Measurements from ENCODE around the gene STAC. TPM values are rescaled to one million over a fixed set of nuclear protein-coding genes. Genes with fewer than 3 reads are reported as not detected.
"Not testable (repeated sequence)": the region's sequence is repeated elsewhere in the genome, so short reads cannot be mapped to it uniquely, and the experiment has no call there.

STAC gene
- total and polyA plus RNA-seq, 2 donors from 2014 or later = 3.2 to 6.2 TPM

- FAIRE-seq = no peak
- Histone ChIP-seq H3K4me3 (ENCODE audit: low read length in 3 of 3) (no peak overlapping the region), H3K9ac (ENCODE audit: low read length in 3 of 3) (no peak overlapping the region), H3K27ac (ENCODE audit: low read depth in 2 of 2, low read length in 2 of 2) (no peak overlapping the region), H3K36me3 (ENCODE audit: control insufficient read depth in 2 of 3, insufficient read depth in 3 of 3, low read length in 3 of 3) (no peaks in the 10 kb centered on the region), H3K4me1 (ENCODE audit: control insufficient read depth in 2 of 3, insufficient read depth in 2 of 3, low read depth in 1 of 3, low read length in 3 of 3) (peaks cover 0 to 11% (median 0%) of the 10 kb centered on the region in 3 donors), H3K9me3 (ENCODE audit: control insufficient read depth in 2 of 3, insufficient read depth in 1 of 3, low read length in 3 of 3) (no peaks in the 10 kb centered on the region), H3K27me3 (ENCODE audit: control insufficient read depth, insufficient read depth, low read length) (no peaks in the 10 kb centered on the region)
- TF ChIP-seq CTCF (IDR thresholded peaks at IDR 0.05; ENCODE audit: borderline replicate concordance, extremely low read depth, insufficient read depth) = no peak
- DNase-seq = no peak
- intact Hi-C loops (cut with DNase I) = no loop called here
These were observed 77.4 kb downstream of the STAC start for GRCh38 chr3:36457667-36458066.

- no peak for DNase-seq
- TF ChIP-seq CTCF (IDR thresholded peaks at IDR 0.05; ENCODE audit: borderline replicate concordance, extremely low read depth, insufficient read depth) = no peak
- H3K9me3 ChIP-seq (ENCODE audit: control insufficient read depth in 2 of 3, insufficient read depth in 1 of 3, low read length in 3 of 3) = no peaks in the 10 kb centered on the region
- no peak overlapping the region for H3K4me3 ChIP-seq (ENCODE audit: low read length in 3 of 3)
- H3K36me3 ChIP-seq (ENCODE audit: control insufficient read depth in 2 of 3, insufficient read depth in 3 of 3, low read length in 3 of 3) = no peaks in the 10 kb centered on the region
- H3K9ac ChIP-seq (ENCODE audit: low read length in 3 of 3) = no peak overlapping the region
- H3K27ac ChIP-seq (ENCODE audit: low read depth in 2 of 2, low read length in 2 of 2) = no peak overlapping the region
- H3K27me3 ChIP-seq (ENCODE audit: control insufficient read depth, insufficient read depth, low read length) = no peaks in the 10 kb centered on the region
- intact Hi-C loops (cut with DNase I) = no loop called here
- no peak for FAIRE-seq
- peaks cover 0 to 11% (median 0%) of the 10 kb centered on the region in 3 donors for H3K4me1 ChIP-seq (ENCODE audit: control insufficient read depth in 2 of 3, insufficient read depth in 2 of 3, low read depth in 1 of 3, low read length in 3 of 3)
These were observed 78.9 kb downstream of the STAC start for GRCh38 chr3:36459177-36459576.

GRCh38 chr3:36461597-36461996 lies 81.3 kb downstream of the STAC start:
- intact Hi-C loops (cut with DNase I) = no loop called here

GRCh38 chr3:36472045-36472444 lies 91.7 kb downstream of the STAC start:
- H3K4me3 ChIP-seq (ENCODE audit: low read length in 3 of 3); H3K27ac ChIP-seq (ENCODE audit: low read depth in 2 of 2, low read length in 2 of 2); H3K36me3 ChIP-seq (ENCODE audit: control insufficient read depth in 2 of 3, insufficient read depth in 3 of 3, low read length in 3 of 3); DNase-seq; intact Hi-C loops (cut with DNase I); H3K9ac ChIP-seq (ENCODE audit: low read length in 3 of 3); H3K4me1 ChIP-seq (ENCODE audit: control insufficient read depth in 2 of 3, insufficient read depth in 2 of 3, low read depth in 1 of 3, low read length in 3 of 3); H3K27me3 ChIP-seq (ENCODE audit: control insufficient read depth, insufficient read depth, low read length); H3K9me3 ChIP-seq (ENCODE audit: control insufficient read depth in 2 of 3, insufficient read depth in 1 of 3, low read length in 3 of 3); FAIRE-seq: not testable (repeated sequence)

More at GRCh38 chr3:36461597-36461996, 81.3 kb downstream of the STAC start:
- FAIRE-seq = no peak
- no peak overlapping the region for H3K9ac ChIP-seq (ENCODE audit: low read length in 3 of 3)
- peaks cover 0 to 3% (median 0%) of the 10 kb centered on the region in 3 donors for H3K9me3 ChIP-seq (ENCODE audit: control insufficient read depth in 2 of 3, insufficient read depth in 1 of 3, low read length in 3 of 3)
- H3K4me1 ChIP-seq (ENCODE audit: control insufficient read depth in 2 of 3, insufficient read depth in 2 of 3, low read depth in 1 of 3, low read length in 3 of 3) = peaks cover 0 to 11% (median 0%) of the 10 kb centered on the region in 3 donors
- no peak for TF ChIP-seq CTCF (IDR thresholded peaks at IDR 0.05; ENCODE audit: borderline replicate concordance, extremely low read depth, insufficient read depth)
- H3K36me3 ChIP-seq (ENCODE audit: control insufficient read depth in 2 of 3, insufficient read depth in 3 of 3, low read length in 3 of 3) = no peaks in the 10 kb centered on the region
- H3K4me3 ChIP-seq (ENCODE audit: low read length in 3 of 3) = no peak overlapping the region
- no peak for DNase-seq
- H3K27me3 ChIP-seq (ENCODE audit: control insufficient read depth, insufficient read depth, low read length) = no peaks in the 10 kb centered on the region
- no peak overlapping the region for H3K27ac ChIP-seq (ENCODE audit: low read depth in 2 of 2, low read length in 2 of 2)
